Stimulated activated naive CD8-positive, alpha-beta T cell treated with anti-CD3 and anti-CD28 coated beads, Interleukin-15, Interleukin-2, amounts not matched to agents 100 U/mL and 50 U/mL, for 24 hours (primary cell): Measurements from ENCODE around the gene SYNDIG1.

ENCODE experiments used
- ATAC-seq: fragments of 150-1000 bp; cut with Tn5 transposase; one replicate; pipeline ENCODE4 v1.10.0; 2021
- DNase-seq: peaks from one replicate; pipeline ENCODE4 v3.0.0; 2021

The SYNDIG1 gene

GRCh38 chr20:24587384-24588046 is 118.1 kb downstream of the SYNDIG1 start:
- no peak for ATAC-seq

DNA sequence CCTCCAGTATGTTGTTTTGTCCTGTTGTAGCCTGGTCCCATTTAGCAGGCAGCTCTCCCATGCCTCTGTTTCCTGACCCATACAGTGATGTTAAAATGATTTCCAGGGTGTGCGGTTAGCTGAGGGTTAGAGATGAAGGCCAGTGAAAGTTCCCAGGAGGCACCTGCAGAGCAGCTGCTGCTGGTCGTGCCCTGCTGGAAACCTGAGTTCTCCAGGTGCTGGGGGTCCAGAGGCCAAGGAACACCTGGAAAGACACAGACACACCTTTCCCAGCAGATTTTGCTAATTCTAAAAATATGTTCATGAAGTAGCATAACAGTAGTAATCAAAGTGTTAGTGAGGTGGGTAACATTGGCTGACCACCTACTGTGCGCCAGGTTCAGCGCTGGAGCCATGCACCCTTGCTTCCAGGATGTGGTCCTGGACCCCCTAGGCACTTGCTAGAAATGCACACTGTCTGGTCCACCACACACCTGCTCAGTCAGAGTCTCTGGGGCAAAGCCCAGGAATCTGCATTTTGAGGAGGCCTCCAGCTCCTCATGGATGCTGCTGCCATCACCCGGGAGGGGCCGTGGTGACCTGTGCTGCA is 118.7 kb downstream of the SYNDIG1 start:
- DNase-seq (no peak), ATAC-seq (no peak)

More at GRCh38 chr20:24587384-24588046, 118.1 kb downstream of the SYNDIG1 start:
- no peak for DNase-seq

GRCh38 chr20:24588725-24589340 is 119.4 kb downstream of the SYNDIG1 start:
- DNase-seq: no peak
- ATAC-seq: no peak

DNA sequence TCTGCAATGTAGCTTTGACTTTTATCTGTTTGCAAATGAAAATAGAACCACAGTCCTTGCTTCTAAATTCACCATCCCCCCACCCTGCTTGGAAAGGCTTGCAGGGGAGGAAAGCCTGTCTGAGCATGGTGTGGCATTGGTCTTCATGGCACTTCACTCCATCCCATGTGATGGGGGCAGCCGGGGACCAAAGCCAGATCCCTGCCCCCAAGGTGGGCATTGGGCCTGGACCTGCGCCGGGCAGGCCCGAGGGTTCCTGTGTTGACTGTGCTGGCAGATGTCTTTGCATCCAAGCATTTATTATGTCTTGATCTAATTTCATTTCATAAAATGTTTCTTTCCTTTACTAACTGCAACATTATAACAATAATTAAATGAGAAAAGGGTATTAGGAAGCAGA is 120.0 kb downstream of the SYNDIG1 start:
- ATAC-seq (no peak), DNase-seq (no peak)

DNA sequence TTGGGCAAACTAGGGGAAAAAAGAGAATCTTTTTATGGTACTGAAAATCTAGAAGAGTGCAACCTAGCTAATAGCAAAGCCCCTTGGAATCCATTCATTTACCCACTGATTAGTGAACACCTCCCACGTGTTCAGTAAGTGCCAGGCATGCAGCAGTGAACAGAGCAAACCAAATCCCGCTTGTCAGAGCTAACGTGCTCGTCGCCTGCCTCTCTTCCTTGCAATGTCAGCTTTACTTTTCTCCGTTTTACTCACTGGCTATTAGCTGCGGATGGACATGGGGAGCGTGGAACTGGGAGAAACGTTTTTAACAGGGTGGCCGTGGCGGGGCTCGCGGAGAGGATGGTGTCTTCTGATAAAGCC is 120.4 kb downstream of the SYNDIG1 start:
- no peak for ATAC-seq
- no peak for DNase-seq

- no peak for ATAC-seq
- no peak for DNase-seq
Observed at GRCh38 chr20:24590178-24590982, 121.0 kb downstream of the SYNDIG1 start.

- DNase-seq (no peak), ATAC-seq (no peak)
Observed at GRCh38 chr20:24597051-24597450, 127.6 kb downstream of the SYNDIG1 start.

- ATAC-seq (no peak), DNase-seq (no peak)
Observed at GRCh38 chr20:24598346-24598745, 128.9 kb downstream of the SYNDIG1 start.

GRCh38 chr20:24598996-24599395 is 129.6 kb downstream of the SYNDIG1 start:
- ATAC-seq (no peak), DNase-seq (no peak)

DNA sequence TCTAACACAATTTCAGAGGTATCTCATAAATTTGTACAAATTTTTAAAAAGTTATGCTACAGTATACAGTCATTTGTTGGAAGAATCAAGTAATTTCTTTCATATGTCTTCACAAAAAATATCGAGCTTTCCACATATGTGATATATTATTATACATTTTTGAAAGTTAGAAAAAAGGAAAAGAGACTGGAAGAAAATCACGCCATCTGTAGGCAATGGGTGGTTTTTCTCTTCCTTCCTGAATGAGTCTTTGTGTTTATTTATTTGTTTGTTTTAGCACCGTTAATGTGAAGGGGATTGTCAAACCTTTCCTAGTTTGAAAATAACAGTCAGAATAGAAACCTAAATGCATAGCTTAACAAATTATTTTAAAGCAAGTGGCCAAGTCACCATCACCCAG is 130.6 kb downstream of the SYNDIG1 start:
- no peak for ATAC-seq
- no peak for DNase-seq

DNA sequence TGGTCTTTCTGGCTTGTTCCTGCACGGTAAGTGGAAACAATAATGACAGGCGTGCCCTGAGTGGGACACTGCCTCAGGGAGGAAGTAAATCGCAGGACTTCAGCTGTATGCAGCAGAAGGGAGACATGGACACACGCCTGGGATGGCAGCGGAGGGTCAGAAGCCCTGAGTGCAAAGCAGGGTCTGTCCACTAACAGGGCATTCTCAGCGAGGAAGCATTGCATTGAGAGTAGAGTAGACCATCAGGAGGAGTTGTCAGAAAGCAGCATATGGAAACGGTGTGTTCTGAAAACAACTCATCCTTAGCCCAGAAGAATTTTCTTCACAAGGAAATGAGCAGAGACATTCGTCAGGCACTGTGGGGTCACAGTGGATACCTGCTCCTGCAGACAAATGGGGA is 134.0 kb downstream of the SYNDIG1 start:
- DNase-seq (no peak), ATAC-seq (no peak)

DNA sequence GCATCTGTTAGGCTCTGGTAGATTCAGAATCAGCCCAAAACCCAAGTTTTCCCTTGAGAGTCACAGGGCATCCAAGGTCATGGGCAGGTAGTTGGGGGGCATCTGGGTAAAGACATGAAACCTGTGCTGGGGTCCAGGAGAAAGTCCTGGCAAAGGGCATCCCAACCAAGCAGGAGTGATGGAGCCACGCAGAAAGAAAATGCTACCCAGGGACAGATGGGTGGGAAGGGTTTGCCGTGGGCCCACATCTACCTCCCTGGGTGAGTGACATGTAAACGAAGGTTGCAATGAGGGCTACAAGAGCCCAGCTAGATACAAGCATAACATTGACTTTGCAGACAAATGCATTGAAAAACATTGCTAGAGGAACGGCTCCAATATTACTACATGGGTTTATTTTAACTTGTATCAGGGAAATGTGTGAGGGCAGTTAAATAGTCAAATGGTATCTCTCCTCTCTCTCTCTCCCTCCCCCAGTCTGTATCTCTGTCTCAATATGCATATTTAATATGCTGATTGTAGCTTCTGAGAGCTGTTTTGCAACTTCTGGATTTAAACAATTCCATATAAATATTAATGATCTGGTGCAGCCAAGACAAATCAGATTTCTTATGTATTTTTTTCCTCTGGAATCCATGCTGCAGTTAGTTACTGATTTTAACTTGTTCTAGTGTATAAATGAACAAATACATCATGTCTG is 135.7 kb downstream of the SYNDIG1 start:
- ATAC-seq (no peak), DNase-seq (no peak)

DNA sequence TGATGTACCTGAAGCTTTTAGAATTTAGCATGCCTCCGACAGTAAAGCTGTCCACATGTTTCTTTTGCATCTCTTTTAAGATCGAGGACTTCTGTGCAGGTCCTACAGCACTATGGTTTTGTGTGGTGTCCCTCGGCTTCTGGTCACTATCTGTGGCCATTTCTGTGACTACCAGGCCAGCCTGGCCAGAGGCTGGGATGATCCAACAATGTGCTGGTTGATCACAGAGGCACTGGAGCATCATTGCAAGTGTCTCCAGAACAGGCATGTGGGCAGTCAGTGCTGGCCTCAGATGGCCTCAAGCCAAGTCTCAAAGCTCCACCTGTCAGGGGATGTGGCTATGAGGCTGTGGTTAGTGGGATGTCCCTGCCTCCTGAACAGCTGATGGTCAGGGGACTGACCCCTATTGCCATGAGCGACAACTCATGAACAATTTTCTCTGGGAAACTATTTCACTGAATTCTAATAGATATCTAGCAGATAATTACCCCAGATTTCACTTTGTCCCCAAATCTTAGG is 136.6 kb downstream of the SYNDIG1 start:
- DNase-seq (no peak), ATAC-seq (no peak)

DNA sequence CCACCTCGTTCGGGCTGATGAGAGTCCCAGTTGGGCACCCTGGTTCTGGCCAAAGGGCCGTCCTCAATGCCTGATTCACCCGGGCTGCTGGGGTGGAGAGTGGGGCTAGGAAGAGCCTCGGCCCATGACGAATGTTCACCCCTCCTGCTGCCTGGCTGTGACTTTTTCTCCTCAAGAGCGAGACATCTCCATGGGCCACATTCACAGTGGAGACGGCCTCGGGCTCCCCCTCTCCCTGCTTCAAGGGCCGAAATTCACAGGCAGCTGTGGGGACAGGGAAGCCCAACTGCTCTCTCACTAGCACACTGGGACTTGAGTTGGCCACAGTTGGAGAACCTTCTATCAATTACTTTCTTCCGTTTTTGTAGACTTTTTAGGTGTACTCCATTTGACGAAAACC is 138.0 kb downstream of the SYNDIG1 start:
- ATAC-seq (no peak), DNase-seq (no peak)

DNA sequence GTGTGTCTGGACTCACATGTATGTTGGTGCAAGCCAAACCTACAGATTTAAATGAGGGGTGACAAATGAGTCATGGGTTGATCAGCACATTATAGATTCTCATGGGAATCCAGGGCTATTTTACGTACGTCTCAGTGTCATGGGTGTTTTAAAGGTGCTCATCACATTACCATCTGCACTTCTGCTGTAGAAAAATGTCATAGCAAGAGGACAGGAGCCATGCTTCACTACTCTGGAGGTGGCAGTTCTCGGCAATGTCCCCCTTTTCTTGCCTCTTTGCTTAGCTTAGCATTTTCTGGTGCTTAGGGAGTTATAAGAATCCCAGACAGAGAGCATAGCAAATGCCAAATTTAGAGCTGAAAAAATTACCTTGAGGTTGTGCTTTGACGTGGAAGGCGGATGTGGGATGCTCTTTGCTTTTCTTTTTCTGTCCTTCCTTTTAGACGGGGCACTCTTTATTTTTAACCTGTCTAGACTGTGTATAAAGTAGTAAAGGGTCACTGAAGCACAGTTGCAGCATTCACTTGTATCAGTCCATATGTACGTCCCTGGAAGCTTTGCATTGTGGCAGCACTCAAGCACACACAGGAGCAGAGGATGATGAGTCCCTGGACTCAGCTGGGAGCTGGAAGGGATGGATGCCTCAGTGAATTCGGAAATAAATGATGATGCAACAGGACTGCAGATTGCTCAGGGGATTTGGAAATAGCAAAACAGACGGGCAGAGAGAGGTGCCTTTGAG is 139.7 kb downstream of the SYNDIG1 start:
- DNase-seq: no peak
- no peak for ATAC-seq

- DNase-seq (no peak), ATAC-seq (no peak)
Observed at GRCh38 chr20:24609757-24610156, 140.3 kb downstream of the SYNDIG1 start.

DNA sequence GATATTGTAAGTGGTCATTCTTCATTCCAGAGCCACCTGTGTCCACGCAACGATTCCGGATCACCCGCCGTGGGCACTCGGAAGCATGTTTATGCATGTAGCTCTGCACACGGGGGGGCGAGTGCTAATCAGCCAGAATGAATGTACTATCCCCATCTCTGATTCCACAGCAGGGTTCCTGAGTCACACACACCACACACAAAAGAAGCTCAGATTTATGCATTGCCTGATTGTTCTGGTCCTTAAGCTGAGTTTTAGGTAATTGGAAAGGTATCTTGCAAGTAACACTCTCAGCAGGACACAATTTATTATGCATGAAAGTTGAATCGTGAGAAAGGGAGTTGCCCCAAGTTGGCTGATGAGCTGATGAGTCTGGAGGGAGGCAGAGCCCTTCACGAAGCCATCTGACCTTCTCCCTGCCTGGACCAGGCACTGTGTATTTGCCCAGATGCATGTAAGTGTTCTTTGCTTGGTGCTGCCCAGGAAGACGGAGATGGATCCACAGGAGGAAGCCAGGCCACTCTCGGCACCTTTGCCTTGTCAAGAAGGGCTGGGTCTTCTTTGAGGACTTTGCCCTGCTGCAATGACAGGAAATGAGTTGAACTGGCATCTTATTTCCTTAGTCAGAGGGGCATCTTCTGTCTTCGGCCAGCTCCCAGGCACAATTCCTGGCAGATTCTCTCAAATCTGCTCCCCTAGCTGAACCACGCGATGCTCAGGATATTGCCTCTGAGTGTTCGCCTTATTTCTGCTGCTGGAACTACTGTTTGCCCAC is 141.1 kb downstream of the SYNDIG1 start:
- ATAC-seq: no peak
- no peak for DNase-seq

DNA sequence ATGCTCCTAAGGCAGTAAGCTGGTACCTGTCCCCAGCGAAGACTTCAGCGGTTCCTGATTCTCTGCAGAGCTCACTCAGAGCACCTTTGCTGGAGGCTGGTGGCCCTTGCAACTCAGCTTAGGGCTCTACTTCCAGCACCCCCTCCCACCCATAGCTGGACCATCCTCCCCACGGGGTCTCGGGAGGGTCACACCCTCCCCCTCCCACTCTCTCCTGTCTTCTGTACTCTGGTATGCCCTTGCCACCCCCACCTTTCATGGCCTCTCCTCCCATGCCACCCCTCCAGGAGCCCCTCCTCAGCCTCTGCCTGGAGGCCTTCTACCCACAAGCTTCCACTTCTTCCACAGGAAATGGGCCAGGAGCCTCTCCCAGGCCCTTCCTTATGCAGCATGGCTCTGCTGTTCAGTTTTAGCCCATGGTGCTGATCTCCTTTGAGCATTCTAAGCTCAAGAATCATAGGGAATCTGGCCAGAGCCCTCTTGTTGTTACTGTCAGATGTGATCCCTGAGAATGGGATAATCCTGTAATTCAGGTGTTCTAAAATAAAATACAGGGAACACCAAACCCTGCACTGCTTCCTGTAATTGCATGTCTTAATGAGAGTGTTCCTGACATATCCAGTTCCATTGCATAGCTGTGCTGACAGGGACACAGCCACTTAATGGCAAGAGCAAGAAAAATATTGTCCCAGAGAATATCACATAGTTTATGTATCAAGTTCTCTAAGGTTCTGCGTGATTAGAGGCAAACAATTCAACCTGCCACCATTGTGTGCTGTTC is 142.1 kb downstream of the SYNDIG1 start:
- ATAC-seq: no peak
- no peak for DNase-seq

GRCh38 chr20:24612799-24613775 is 143.7 kb downstream of the SYNDIG1 start:
- no peak for DNase-seq
- ATAC-seq: no peak
